ENCODE data around the gene ORAI1. TPM values are rescaled to one million over a fixed set of nuclear protein-coding genes. Genes with fewer than 3 reads are reported as not detected.

The ORAI1 gene
- total RNA-seq = 16.0 and 18.5 TPM in 2 replicates

GRCh38 chr12:121626087-121626852 is at the start of gene ORAI1:
Gene ORAI1, plus strand, starts transcription at chr12:121626530.

GRCh38 chr12:121580959-121581685 is 45.2 kb upstream of the ORAI1 start, which contains the start of gene KDM2B:
Gene KDM2B, minus strand, starts transcription at chr12:121581023. Its CDS starts 112 bp downstream, at chr12:121580911.

GRCh38 chr12:121669521-121669900 is 43.2 kb downstream of the ORAI1 start, which contains the start of gene MORN3:
Gene MORN3, minus strand, starts transcription at chr12:121669654. Its CDS starts 171 bp downstream, at chr12:121669483.

Other genes starting within 250 kb of the ORAI1 start
- 69.0 and 70.8 TPM in 2 replicates for gene RNF34, start 226.4 kb upstream of the ORAI1 start, total RNA-seq
- gene KDM2B, start 45.5 kb upstream of the ORAI1 start, total RNA-seq = 20.7 and 24.9 TPM in 2 replicates
- 0.50 and 3.4 TPM in 2 replicates for gene MORN3, start 43.1 kb downstream of the ORAI1 start, total RNA-seq
- 7.9 and 13.6 TPM in 2 replicates for gene TMEM120B, start 86.2 kb downstream of the ORAI1 start, total RNA-seq
- gene RHOF, start 167.2 kb downstream of the ORAI1 start, total RNA-seq = 8.0 and 19.1 TPM in 2 replicates
- gene SETD1B, start 177.5 kb downstream of the ORAI1 start, total RNA-seq = 2.1 and 9.7 TPM in 2 replicates
- gene HPD, start 232.3 kb downstream of the ORAI1 start, total RNA-seq = not detected in 2 replicates

Measured in nasal cavity respiratory epithelium epithelial cell of viscerocranial mucosa (primary cell).